Breast epithelium (tissue), 3 donors: ENCODE data around the gene CAMK2B.

ENCODE experiments used
- CTCF ChIP-seq, 3 donors: fragments of 450-650 bp; IDR thresholded peaks; one replicate each; pipeline ENCODE4 v1.5.1; 2016 to 2017; ENCODE audit warnings: antibody characterized with exemption in 3 of 3, mild to moderate bottlenecking in 3 of 3, moderate library complexity in 3 of 3
- POLR2A ChIP-seq: fragments of 450-650 bp; IDR thresholded peaks from one replicate; pipeline ENCODE4 v1.6.1; 2016; ENCODE audit warnings: antibody characterized with exemption, mild to moderate bottlenecking, moderate library complexity
- POLR2AphosphoS5 ChIP-seq, 3 donors: sonication (generic); formaldehyde crosslinking; IDR thresholded peaks; one replicate each; pipeline ENCODE4 v1.6.1; 2017; ENCODE audit warnings: antibody characterized with exemption in 3 of 3

- TF ChIP-seq CTCF (IDR thresholded peaks at IDR 0.05) (no peak), POLR2A (no peak), POLR2AphosphoS5 (IDR thresholded peaks at IDR 0.05) (no peak)
Measured at GRCh38 chr7:44229546-44230105, 95.8 kb downstream of the CAMK2B start.
